Measurements from ENCODE around the gene CACNA2D1. TPM values are rescaled to one million over a fixed set of nuclear protein-coding genes. Genes with fewer than 3 reads are reported as not detected.

CACNA2D1 gene
- total RNA-seq, 4 donors from 2014 or later: 0.30 to 12.8 (median 2.4) TPM

GRCh38 chr7:82179311-82179710 lies 264.3 kb downstream of the CACNA2D1 start:
- H3K4me3 ChIP-seq: no peak overlapping the region
- no peak for DNase-seq
- H3K27ac ChIP-seq: no peak overlapping the region
- TF ChIP-seq CTCF (IDR thresholded peaks at IDR 0.05) (no peak), POLR2A (IDR thresholded peaks at IDR 0.05) (no peak)
- no peaks in the 10 kb centered on the region for H3K36me3 ChIP-seq
- no peaks in the 10 kb centered on the region for H3K9me3 ChIP-seq
- intact Hi-C loops (cut with DNase I): no loop called here
- H3K27me3 ChIP-seq: no peaks in the 10 kb centered on the region
- H3K4me1 ChIP-seq: no peaks in the 10 kb centered on the region
- WGBS, 2 donors: 83 to 93% methylated on average over 1 of the region's 1 CpG

- TF ChIP-seq CTCF (IDR thresholded peaks at IDR 0.05): no peak
- TF ChIP-seq POLR2A (IDR thresholded peaks at IDR 0.05): no peak
- Histone ChIP-seq H3K4me3 (no peak overlapping the region), H3K27me3 (no peaks in the 10 kb centered on the region), H3K9me3 (no peaks in the 10 kb centered on the region), H3K4me1 (no peaks in the 10 kb centered on the region), H3K27ac (no peak overlapping the region), H3K36me3 (no peaks in the 10 kb centered on the region)
- WGBS, 2 donors: 47 to 51% methylated on average over 2 of the region's 2 CpGs
- intact Hi-C loops (cut with DNase I): no loop called here
- no peak for DNase-seq
These were observed 268.3 kb downstream of the CACNA2D1 start for GRCh38 chr7:82175319-82175718.

GRCh38 chr7:82173400-82174021 lies 270.1 kb downstream of the CACNA2D1 start:
- intact Hi-C loops (cut with DNase I): no loop called here
- no peaks in the 10 kb centered on the region for H3K27me3 ChIP-seq
- H3K4me1 ChIP-seq: no peaks in the 10 kb centered on the region
- no peak overlapping the region for H3K4me3 ChIP-seq
- no peaks in the 10 kb centered on the region for H3K36me3 ChIP-seq
- WGBS, 2 donors: 48 to 65% methylated on average over 4 of the region's 4 CpGs
- no peaks in the 10 kb centered on the region for H3K9me3 ChIP-seq
- no peak for TF ChIP-seq POLR2A (IDR thresholded peaks at IDR 0.05)
- no peak for TF ChIP-seq CTCF (IDR thresholded peaks at IDR 0.05)
- H3K27ac ChIP-seq: no peak overlapping the region
- no peak for DNase-seq

GRCh38 chr7:82172881-82173280 lies 270.7 kb downstream of the CACNA2D1 start:
- no peak overlapping the region for H3K4me3 ChIP-seq
- intact Hi-C loops (cut with DNase I): no loop called here
- 48 to 54% methylated on average over 2 of the region's 2 CpGs for WGBS, 2 donors
- no peak for DNase-seq
- H3K36me3 ChIP-seq: no peaks in the 10 kb centered on the region
- H3K9me3 ChIP-seq: no peaks in the 10 kb centered on the region
- no peak overlapping the region for H3K27ac ChIP-seq
- no peaks in the 10 kb centered on the region for H3K4me1 ChIP-seq
- H3K27me3 ChIP-seq: no peaks in the 10 kb centered on the region
- TF ChIP-seq CTCF (IDR thresholded peaks at IDR 0.05) (no peak), POLR2A (IDR thresholded peaks at IDR 0.05) (no peak)

- Histone ChIP-seq H3K9me3 (no peaks in the 10 kb centered on the region), H3K4me3 (no peak overlapping the region), H3K27me3 (no peaks in the 10 kb centered on the region), H3K36me3 (no peaks in the 10 kb centered on the region), H3K4me1 (no peaks in the 10 kb centered on the region), H3K27ac (no peak overlapping the region)
- TF ChIP-seq CTCF (IDR thresholded peaks at IDR 0.05) (no peak), POLR2A (IDR thresholded peaks at IDR 0.05) (no peak)
- 85 to 94% methylated on average over 1 of the region's 1 CpG for WGBS, 2 donors
- no peak for DNase-seq
- intact Hi-C loops (cut with DNase I): no loop called here
These were observed 271.6 kb downstream of the CACNA2D1 start for GRCh38 chr7:82172017-82172416.
